ENCODE data around the gene C1orf174. TPM values are rescaled to one million over a fixed set of nuclear protein-coding genes. Genes with fewer than 3 reads are reported as not detected.
A peak's percentile ranks its signal among the peaks of the same experiment; 100 is the strongest.

Gene C1orf174
- total RNA-seq, 1 donor from 2014 or later = 36.5 TPM

GRCh38 chr1:3841491-3841890 is 58.6 kb downstream of the C1orf174 start:
- Histone ChIP-seq H3K79me2 (ENCODE audit: low read depth) (no peaks in the 10 kb centered on the region), H4K20me1 (ENCODE audit: low read depth) (no peaks in the 10 kb centered on the region), H3K27ac (no peak overlapping the region), H3K4me3 (no peak overlapping the region), H3K4me2 (no peak overlapping the region), H3K9ac (no peak overlapping the region), H3F3A (ENCODE audit: low read depth) (no peaks in the 10 kb centered on the region), H3K36me3 (no peaks in the 10 kb centered on the region), H3K27me3 (no peaks in the 10 kb centered on the region), H3K4me1 (no peaks in the 10 kb centered on the region), H3K9me3 (ENCODE audit: low read depth) (no peaks in the 10 kb centered on the region), H2AFZ (replicated peaks) (no peak overlapping the region)
- no peaks in the 10 kb centered on the region for H3K9me3 Mint-ChIP-seq
- H3K4me1 Mint-ChIP-seq = no peaks in the 10 kb centered on the region
- no peak for TF ChIP-seq EZH2phosphoT487 (IDR thresholded peaks at IDR 0.05)
- TF ChIP-seq CTCF (IDR thresholded peaks at IDR 0.05) = no peak
- TF ChIP-seq EZH2 (IDR thresholded peaks at IDR 0.05) = no peak
- H3K4me3 Mint-ChIP-seq = no peak overlapping the region
- peak overlapping the region; percentile 42 for H3K27ac Mint-ChIP-seq
- H3K36me3 Mint-ChIP-seq = peaks cover 25% of the 10 kb centered on the region
- H3K27me3 Mint-ChIP-seq (ENCODE audit: insufficient read depth, low read depth) = peaks cover 2% of the 10 kb centered on the region
- DNase-seq (ENCODE audit: low spot score) = no peak

Other genes with a start within 250 kb of the C1orf174 start
- 0.31 TPM in 1 of 2 replicates, not detected in the other for gene TP73, start 247.8 kb downstream of the C1orf174 start, total RNA-seq (ENCODE audit: low replicate concordance)
- not detected in 2 replicates for gene CCDC27, start 147.8 kb downstream of the C1orf174 start, total RNA-seq (ENCODE audit: low replicate concordance)
- gene SMIM1, start 127.5 kb downstream of the C1orf174 start, total RNA-seq (ENCODE audit: low replicate concordance) = 9.1 TPM in 1 of 2 replicates, not detected in the other
- 32.5 and 51.0 TPM in 2 replicates for gene LRRC47, start 103.8 kb downstream of the C1orf174 start, total RNA-seq (ENCODE audit: low replicate concordance)
- 12.9 and 13.2 TPM in 2 replicates for gene CEP104, start 43.1 kb downstream of the C1orf174 start, total RNA-seq (ENCODE audit: low replicate concordance)
- gene DFFB, start 42.8 kb downstream of the C1orf174 start, total RNA-seq (ENCODE audit: low replicate concordance) = 4.8 and 9.0 TPM in 2 replicates